PC-9 (cell line): Measurements from ENCODE around the gene DYNC1H1.

ENCODE experiments used
- EZH2 ChIP-seq: fragments of 200-600 bp; sonication (generic); IDR thresholded peaks from 2 replicates; pipeline ENCODE4 v1.8.0; 2017; ENCODE audit warnings: antibody characterized with exemption, low read depth
- TF ChIP-seq, protein P1 (sequence below): fragments of 200-600 bp; sonication (generic); conservative IDR thresholded peaks from 2 replicates; pipeline ENCODE4 v1.6.1; 2017; ENCODE audit warnings: mixed run types, antibody characterized with exemption, mild to moderate bottlenecking, moderate library complexity

DNA sequence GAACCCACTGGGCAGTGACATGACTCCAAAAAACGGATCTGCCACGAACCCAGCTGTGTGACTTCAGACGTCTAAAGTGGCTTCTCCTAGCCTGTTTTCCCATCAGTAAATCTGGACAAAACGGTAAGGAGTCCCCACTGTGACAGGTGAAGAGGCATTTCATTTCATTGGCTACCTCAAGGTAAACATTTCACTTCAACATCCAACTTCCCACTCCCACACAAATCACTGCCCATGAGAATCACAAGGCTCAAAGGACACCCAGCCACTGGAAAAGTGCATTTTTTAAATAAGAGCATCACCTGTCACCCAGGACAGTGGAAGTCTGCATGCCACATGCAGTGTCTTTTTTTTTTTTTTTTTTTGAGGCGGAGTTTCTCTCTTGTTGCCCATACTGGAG lies 94.6 kb downstream of the DYNC1H1 start:
- TF ChIP-seq, protein P1, sequence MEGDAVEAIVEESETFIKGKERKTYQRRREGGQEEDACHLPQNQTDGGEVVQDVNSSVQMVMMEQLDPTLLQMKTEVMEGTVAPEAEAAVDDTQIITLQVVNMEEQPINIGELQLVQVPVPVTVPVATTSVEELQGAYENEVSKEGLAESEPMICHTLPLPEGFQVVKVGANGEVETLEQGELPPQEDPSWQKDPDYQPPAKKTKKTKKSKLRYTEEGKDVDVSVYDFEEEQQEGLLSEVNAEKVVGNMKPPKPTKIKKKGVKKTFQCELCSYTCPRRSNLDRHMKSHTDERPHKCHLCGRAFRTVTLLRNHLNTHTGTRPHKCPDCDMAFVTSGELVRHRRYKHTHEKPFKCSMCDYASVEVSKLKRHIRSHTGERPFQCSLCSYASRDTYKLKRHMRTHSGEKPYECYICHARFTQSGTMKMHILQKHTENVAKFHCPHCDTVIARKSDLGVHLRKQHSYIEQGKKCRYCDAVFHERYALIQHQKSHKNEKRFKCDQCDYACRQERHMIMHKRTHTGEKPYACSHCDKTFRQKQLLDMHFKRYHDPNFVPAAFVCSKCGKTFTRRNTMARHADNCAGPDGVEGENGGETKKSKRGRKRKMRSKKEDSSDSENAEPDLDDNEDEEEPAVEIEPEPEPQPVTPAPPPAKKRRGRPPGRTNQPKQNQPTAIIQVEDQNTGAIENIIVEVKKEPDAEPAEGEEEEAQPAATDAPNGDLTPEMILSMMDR = no peak
- TF ChIP-seq EZH2 = no peak
